HEK293 (cell line): ENCODE data around the gene ADA.

Experiments
- CTCF ChIA-PET: fragments of 350-600 bp; formaldehyde crosslinking; extraction: SDS; loops from one replicate; lab custom pipeline; 2021; ENCODE audit warnings: antibody characterized with exemption; lab: Yijun Ruan, JAX
- POLR2A ChIA-PET: fragments of 300-600 bp; formaldehyde crosslinking; extraction: SDS; loops from one replicate; lab custom pipeline; 2020; ENCODE audit warnings: antibody characterized with exemption, inconsistent platforms; lab: Yijun Ruan, JAX
- H3K27ac ChIP-seq: fragments of 200-500 bp; sonication (Bioruptor generic); 2 replicates; pipeline ENCODE4 v1.5.1; 2014; ENCODE audit warnings: low read depth, low read length, control low read depth, inconsistent platforms; ENCODE audit errors: extremely low read depth
- H3K36me3 ChIP-seq, 2 experiments: fragments of 200-500 bp in 1 of 2; sonication (Bioruptor generic) in 1 of 2; 1 replicate in 1 of 2; 2 replicates in 1 of 2; pipeline ENCODE4 v1.5.1; 2014 to 2017; ENCODE audit warnings: inconsistent platforms in 2 of 2, low read length in 2 of 2; ENCODE audit not compliant: control insufficient read depth in 2 of 2, insufficient read depth in 1 of 2
- H3K4me1 ChIP-seq: fragments of 200-500 bp; sonication (Bioruptor generic); 2 replicates; pipeline ENCODE4 v1.5.1; 2014; ENCODE audit warnings: mild to moderate bottlenecking, low read length, inconsistent platforms; ENCODE audit not compliant: control insufficient read depth, insufficient read depth
- H3K4me3 ChIP-seq: 2 replicates; pipeline ENCODE4 v1.5.1; 2011; ENCODE audit warnings: low read depth, mild to moderate bottlenecking, control low read depth, low read length, moderate library complexity
- H3K9me3 ChIP-seq: fragments of 200-500 bp; sonication (Bioruptor generic); 2 replicates; pipeline ENCODE4 v1.5.1; 2014; ENCODE audit warnings: low read depth, low read length, inconsistent platforms; ENCODE audit not compliant: control insufficient read depth, insufficient read depth
- HIC1 ChIP-seq: fragments of 450-650 bp; formaldehyde crosslinking; IDR thresholded peaks from 2 replicates; pipeline ENCODE4 v1.5.1; 2016; ENCODE audit warnings: missing biosample characterization, missing genetic modification characterization
- IKZF3 ChIP-seq: fragments of 450-650 bp; IDR thresholded peaks from 2 replicates; pipeline ENCODE4 v1.5.0; 2018; ENCODE audit warnings: missing biosample characterization, mild to moderate bottlenecking, missing genetic modification characterization, moderate library complexity
- OSR2 ChIP-seq: fragments of 450-650 bp; formaldehyde crosslinking; IDR thresholded peaks from 2 replicates; pipeline ENCODE4 v1.5.1; 2016; ENCODE audit warnings: missing biosample characterization, missing genetic modification characterization
- PRDM10 ChIP-seq: fragments of 450-650 bp; formaldehyde crosslinking; IDR thresholded peaks from 2 replicates; pipeline ENCODE4 v1.5.1; 2016; ENCODE audit warnings: missing biosample characterization, missing genetic modification characterization
- WT1 ChIP-seq: fragments of 450-650 bp; formaldehyde crosslinking; IDR thresholded peaks from 2 replicates; pipeline ENCODE4 v1.5.1; 2016; ENCODE audit warnings: missing biosample characterization, missing genetic modification characterization
- ZBTB17 ChIP-seq: fragments of 450-650 bp; formaldehyde crosslinking; IDR thresholded peaks from 2 replicates; pipeline ENCODE4 v1.5.1; 2016; ENCODE audit warnings: missing biosample characterization, missing genetic modification characterization
- ZBTB20 ChIP-seq: fragments of 450-650 bp; formaldehyde crosslinking; IDR thresholded peaks from 2 replicates; pipeline ENCODE4 v1.5.1; 2016; ENCODE audit warnings: missing biosample characterization, missing genetic modification characterization
- ZBTB44 ChIP-seq: fragments of 450-650 bp; IDR thresholded peaks from 2 replicates; pipeline ENCODE4 v1.5.1; 2018; ENCODE audit warnings: missing biosample characterization, mild to moderate bottlenecking, missing genetic modification characterization
- ZBTB48 ChIP-seq: fragments of 450-650 bp; formaldehyde crosslinking; IDR thresholded peaks from 2 replicates; pipeline ENCODE4 v1.5.1; 2016; ENCODE audit warnings: missing biosample characterization, missing genetic modification characterization
- ZNF148 ChIP-seq: fragments of 450-650 bp; formaldehyde crosslinking; IDR thresholded peaks from 2 replicates; pipeline ENCODE4 v1.5.0; 2017; ENCODE audit warnings: missing biosample characterization, missing genetic modification characterization, borderline replicate concordance
- ZNF155 ChIP-seq: fragments of 450-650 bp; formaldehyde crosslinking; IDR thresholded peaks from 2 replicates; pipeline ENCODE4 v1.5.1; 2016; ENCODE audit warnings: missing biosample characterization, missing genetic modification characterization
- ZNF239 ChIP-seq: fragments of 450-650 bp; formaldehyde crosslinking; IDR thresholded peaks from 2 replicates; pipeline ENCODE4 v1.5.1; 2016; ENCODE audit warnings: missing biosample characterization, missing genetic modification characterization
- ZNF335 ChIP-seq: fragments of 450-650 bp; formaldehyde crosslinking; conservative IDR thresholded peaks from 2 replicates; pipeline ENCODE4 v1.5.1; 2016; ENCODE audit warnings: missing biosample characterization, missing genetic modification characterization
- ZNF341 ChIP-seq: fragments of 450-650 bp; formaldehyde crosslinking; IDR thresholded peaks from 2 replicates; pipeline ENCODE4; 2016; ENCODE audit warnings: low read depth, missing biosample characterization, missing genetic modification characterization
- ZNF398 ChIP-seq: fragments of 450-650 bp; formaldehyde crosslinking; IDR thresholded peaks from 2 replicates; pipeline ENCODE4 v1.5.1; 2017; ENCODE audit warnings: missing biosample characterization, missing genetic modification characterization
- ZNF423 ChIP-seq: fragments of 450-650 bp; formaldehyde crosslinking; IDR thresholded peaks from 2 replicates; pipeline ENCODE4 v1.5.1; 2016; ENCODE audit warnings: missing biosample characterization, missing genetic modification characterization
- ZNF600 ChIP-seq: fragments of 450-650 bp; formaldehyde crosslinking; IDR thresholded peaks from 2 replicates; pipeline ENCODE4 v1.5.1; 2016; ENCODE audit warnings: missing biosample characterization, missing genetic modification characterization
- ZNF645 ChIP-seq: fragments of 450-650 bp; formaldehyde crosslinking; IDR thresholded peaks from 2 replicates; pipeline ENCODE4; 2016; ENCODE audit warnings: missing biosample characterization, missing genetic modification characterization
- ZNF660 ChIP-seq: fragments of 450-650 bp; IDR thresholded peaks from 2 replicates; pipeline ENCODE4 v1.5.1; 2018; ENCODE audit warnings: missing biosample characterization, mild to moderate bottlenecking, missing genetic modification characterization

The ADA gene

GRCh38 chr20:44572551-44573500 is 78.7 kb downstream of the ADA start:
- no peaks in the 10 kb centered on the region for H3K9me3 ChIP-seq
- H3K27ac ChIP-seq: no peak overlapping the region
- H3K4me3 ChIP-seq: no peak overlapping the region
- CTCF ChIA-PET: interaction anchor here (0.7 kb wide), 1 partner anchor 10 kb away, joined by 3 read pairs; no protein-coding TSS in a partner anchor
- H3K36me3 ChIP-seq: no peaks in the 10 kb centered on the region
- TF ChIP-seq ZNF398 (tag by site-specific recombination) (peak; percentile 74), HIC1 (tag by site-specific recombination) (no peak), ZBTB44 (tag by site-specific recombination) (peak; percentile 47; the same call in 1 of the 2 replicates), ZBTB48 (tag by site-specific recombination) (peak; percentile 47; the same call in 1 of the 2 replicates), ZNF341 (tag by site-specific recombination) (peak; percentile 33; the same call in 1 of the 2 replicates), ZNF155 (tag by site-specific recombination) (no peak), ZNF645 (tag by site-specific recombination) (no peak), ZNF423 (no peak), ZNF148 (tag by site-specific recombination) (no peak), WT1 (no peak), ZNF335 (tag by site-specific recombination) (peak; percentile 38), IKZF3 (tag by site-specific recombination) (no peak), ZNF660 (tag by site-specific recombination) (peak; percentile 81; the same call in 1 of the 2 replicates), PRDM10 (0 out of 2 replicates have a peak, but pooled peaks have one; percentile 14), ZBTB17 (tag by site-specific recombination) (peak; percentile 57; the same call in 1 of the 2 replicates), ZNF600 (tag by site-specific recombination) (peak; percentile 62; the same call in 1 of the 2 replicates), ZNF239 (tag by site-specific recombination) (no peak), OSR2 (tag by site-specific recombination) (peak; percentile 76), ZBTB20 (peak; percentile 85)
- TF ChIP-seq, all 188 proteins: peak for 11
- POLR2A ChIA-PET: no interaction called here
- H3K4me1 ChIP-seq: peaks cover 5% of the 10 kb centered on the region
